Stimulated activated CD4-positive, alpha-beta T cell treated with anti-CD3 and anti-CD28 coated beads, Interleukin-4, amount 100 ng/mL, for 1 hour (primary cell): ENCODE data around the gene SLAMF8.

Source experiments
- DNase-seq: peaks from one replicate; pipeline ENCODE4 v3.0.0-alpha.2; 2020

Gene SLAMF8

GRCh38 chr1:159877695-159878444, 51.2 kb downstream of the SLAMF8 start:
- DNase-seq: no peak

GRCh38 chr1:159879136-159879535, 52.5 kb downstream of the SLAMF8 start:
- DNase-seq: no peak

- no peak for DNase-seq
Observed at GRCh38 chr1:159879977-159880376, 53.3 kb downstream of the SLAMF8 start.

- DNase-seq: no peak
Observed at GRCh38 chr1:159880430-159880829, 53.8 kb downstream of the SLAMF8 start.

GRCh38 chr1:159881622-159882526, 55.2 kb downstream of the SLAMF8 start:
- peak; percentile 12 for DNase-seq

GRCh38 chr1:159882527-159882862, 55.8 kb downstream of the SLAMF8 start:
- no peak for DNase-seq

GRCh38 chr1:159883134-159883533, 56.5 kb downstream of the SLAMF8 start:
- DNase-seq: no peak

- no peak for DNase-seq
Observed at GRCh38 chr1:159884296-159884695, 57.6 kb downstream of the SLAMF8 start.
